Stimulated activated CD8-positive, alpha-beta memory T cell treated with anti-CD3 and anti-CD28 coated beads, Interleukin-4, amount 100 ng/mL, for 4 hours (primary cell): Measurements from ENCODE around the gene TTC8.

ENCODE experiments used
- DNase-seq, 2 donors: peaks; one replicate each; pipeline ENCODE4 v3.0.0-alpha.2; 2020; ENCODE audit warnings: low read depth in 2 of 2, low spot score in 1 of 2

TTC8 gene

DNA sequence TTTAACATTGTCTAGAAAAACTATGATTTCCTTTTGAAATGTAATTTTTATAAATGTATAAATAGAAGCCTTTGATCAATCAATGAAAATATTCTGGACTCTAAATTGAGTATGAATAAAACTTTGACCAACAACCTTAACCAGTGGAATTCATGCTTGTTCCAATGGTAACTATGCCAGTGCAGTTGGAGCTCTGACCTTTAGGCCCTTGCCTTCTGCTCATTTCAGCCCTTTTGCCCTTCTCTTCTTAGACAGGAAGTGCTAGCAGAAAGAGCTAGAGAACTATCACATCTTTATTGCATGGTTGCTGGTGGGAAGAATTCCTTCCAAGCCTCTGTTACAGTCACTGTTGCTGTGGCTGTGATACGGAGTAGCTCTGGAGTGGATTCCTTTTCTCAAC is 39.7 kb downstream of the TTC8 start:
- DNase-seq = no peak

GRCh38 chr14:88866305-88866704 is 41.9 kb downstream of the TTC8 start:
- no peak for DNase-seq

DNA sequence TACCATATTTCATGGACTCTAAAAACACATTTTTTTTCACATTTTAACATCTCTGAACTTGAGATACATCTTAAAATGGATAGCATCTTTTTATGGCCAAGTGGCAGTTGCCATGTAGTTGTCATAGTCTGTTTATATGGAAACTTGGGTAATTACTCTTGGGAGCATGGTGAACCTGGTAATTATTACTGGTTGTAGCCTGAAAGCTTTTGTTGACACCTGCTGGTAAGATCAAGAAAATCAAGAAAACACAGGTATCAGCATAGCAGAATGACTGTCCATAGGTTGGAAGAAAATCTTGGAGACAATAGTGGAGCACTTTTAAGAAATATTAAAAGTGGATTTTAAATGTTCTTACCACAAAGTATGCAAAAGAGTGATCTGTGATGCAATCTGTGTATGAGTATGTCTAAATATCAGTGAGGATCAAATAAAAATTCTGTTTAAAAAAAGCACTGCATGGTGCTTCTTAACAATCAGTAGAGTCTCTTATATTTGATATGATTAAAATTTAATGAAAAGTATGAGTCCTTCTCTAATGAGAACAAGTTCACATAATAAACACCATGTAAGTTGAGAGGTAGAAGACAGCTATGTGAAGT is 44.2 kb downstream of the TTC8 start:
- no peak for DNase-seq

DNA sequence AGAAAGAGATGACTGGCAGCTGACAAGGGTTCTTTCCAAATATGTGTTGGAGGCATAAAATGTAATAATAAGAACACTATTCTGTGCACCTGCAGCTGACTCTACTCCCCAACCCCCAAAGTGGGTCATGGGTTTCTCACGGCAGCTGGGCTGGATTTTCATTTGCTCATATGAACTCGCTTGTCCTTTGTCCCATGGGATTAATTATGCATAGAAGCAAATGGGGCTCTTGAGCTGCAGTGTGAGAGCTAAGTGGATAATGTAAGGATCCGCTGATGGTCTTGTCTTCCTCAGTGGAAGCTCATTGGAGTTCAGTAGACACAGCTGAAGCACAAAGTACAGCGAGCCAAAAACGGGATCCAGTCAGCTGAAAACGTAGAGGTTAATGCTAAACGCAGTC is 46.3 kb downstream of the TTC8 start:
- no peak for DNase-seq

- no peak for DNase-seq
Observed at GRCh38 chr14:88871429-88871828, 47.0 kb downstream of the TTC8 start.

DNA sequence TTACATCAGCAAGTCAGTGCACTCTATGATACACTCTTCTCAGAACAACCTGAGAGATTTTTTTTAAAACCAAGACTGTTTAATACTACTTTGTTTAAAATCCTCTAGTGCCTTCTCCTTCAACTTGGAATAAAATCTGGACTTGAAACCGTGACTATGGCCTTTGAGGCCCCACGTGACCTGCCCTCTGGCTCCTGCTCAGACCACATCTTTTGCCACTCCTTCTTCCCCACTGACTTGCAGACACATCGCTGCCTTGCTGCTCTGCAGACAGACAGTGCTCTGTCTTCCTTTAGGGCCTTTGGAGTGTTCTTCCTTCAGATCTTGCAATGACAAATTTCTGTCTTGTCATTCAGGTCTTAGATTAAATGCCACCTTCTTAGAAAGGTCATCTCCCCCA is 48.5 kb downstream of the TTC8 start:
- no peak for DNase-seq

DNA sequence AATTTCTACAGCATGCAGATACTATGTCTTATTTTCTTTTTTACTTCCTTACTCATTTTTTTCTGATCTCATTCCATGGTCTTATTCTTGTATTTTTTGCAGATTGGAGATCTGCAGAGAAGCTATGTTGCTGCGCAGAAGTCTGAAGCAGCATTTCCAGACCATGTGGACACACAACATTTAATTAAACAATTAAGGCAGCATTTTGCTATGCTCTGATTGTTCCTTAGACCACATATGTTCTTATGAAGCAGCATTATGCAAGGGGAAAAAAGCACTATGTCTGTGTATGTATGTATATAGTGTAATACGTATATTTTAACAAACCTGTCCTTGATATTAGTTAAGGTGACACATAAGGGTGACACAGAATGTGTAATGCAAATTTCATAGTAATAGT is 52.7 kb downstream of the TTC8 start:
- no peak for DNase-seq

GRCh38 chr14:88879022-88879421 is 54.6 kb downstream of the TTC8 start:
- no peak for DNase-seq

- no peak for DNase-seq
Observed at GRCh38 chr14:88882236-88882635, 57.8 kb downstream of the TTC8 start.

- no peak for DNase-seq
Observed at GRCh38 chr14:88895116-88895515, 70.7 kb downstream of the TTC8 start.

- no peak for DNase-seq
Observed at GRCh38 chr14:88901189-88901588, 76.7 kb downstream of the TTC8 start.

- DNase-seq = no peak
Observed at GRCh38 chr14:88901991-88902390, 77.5 kb downstream of the TTC8 start.

- no peak for DNase-seq
Observed at GRCh38 chr14:88902850-88903249, 78.4 kb downstream of the TTC8 start.

DNA sequence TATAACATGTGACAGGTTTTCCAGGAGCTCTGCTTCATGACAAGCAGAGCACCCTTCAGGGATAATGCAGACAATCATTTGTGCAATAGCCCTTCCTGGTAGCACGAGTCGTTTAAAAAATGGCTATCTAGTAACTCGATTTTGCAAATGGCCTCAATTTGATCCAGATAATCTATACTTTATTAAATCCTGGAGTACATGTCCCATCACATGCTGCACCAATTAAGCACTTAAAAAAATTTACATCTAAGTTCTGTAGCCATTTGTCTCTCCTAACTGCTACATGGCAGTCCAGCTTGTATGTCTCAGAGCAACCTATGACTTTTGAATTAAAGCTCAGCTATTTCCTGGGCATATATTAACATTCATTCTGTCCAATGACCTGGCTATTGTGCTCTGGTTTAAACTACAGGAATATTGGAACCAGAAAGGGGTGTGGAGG is 79.8 kb downstream of the TTC8 start:
- DNase-seq = no peak

DNA sequence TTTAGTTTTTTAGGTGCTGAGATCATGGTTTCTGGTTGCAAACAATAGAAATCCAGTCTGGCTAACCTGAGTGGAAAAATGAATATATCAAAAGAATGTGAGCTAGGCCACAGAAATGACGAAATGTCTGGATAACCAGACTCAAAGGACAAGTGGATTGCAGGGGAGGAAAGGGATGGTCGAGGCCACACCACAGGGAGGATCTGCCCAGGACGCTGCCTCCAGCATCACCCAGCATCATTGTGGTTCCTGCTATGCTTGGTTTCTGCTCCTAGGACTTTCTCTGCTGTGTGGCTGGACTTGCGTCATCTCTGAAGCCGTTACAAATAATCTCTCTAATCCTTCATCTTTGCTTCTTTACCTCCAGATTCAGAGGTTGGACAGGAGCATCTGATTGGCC is 80.4 kb downstream of the TTC8 start:
- DNase-seq = no peak

DNA sequence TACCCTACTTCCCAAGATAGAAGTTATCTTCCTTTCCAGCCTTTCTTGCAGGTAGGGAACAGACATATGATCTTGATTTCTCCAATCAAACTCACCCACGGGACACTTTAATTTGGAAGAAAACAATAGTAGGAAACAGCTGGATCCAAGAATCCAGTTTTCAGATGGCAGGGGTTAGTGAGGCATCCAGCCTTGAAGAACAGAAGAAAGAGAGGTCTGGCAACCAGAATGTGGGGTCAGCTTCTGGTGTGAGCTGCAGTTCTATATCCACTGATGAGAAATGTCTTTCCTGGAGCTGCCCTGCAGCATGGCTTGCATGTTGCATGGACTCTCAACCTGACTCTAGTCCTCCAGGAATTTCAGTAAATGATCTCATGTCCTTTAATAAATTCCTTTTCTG is 83.8 kb downstream of the TTC8 start:
- DNase-seq = no peak

DNA sequence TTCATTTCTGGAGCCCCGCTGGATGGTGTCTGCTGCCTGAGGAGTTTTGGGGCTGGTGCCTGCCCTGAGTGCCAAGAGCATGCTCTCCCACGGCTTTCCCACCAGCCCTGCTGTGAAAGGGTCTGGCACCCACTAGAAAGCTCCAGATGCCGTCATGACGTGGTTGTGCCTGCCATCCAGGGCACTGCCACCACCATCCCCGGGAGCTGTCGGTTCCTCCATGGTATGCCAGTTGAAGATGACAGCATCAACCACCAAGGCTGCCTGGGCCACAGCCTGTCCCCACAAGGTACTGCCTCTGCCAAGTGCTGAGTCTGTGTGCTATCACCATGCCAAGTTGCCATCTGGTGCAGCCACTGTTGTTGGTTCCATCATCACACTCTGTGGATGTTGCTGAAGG is 85.9 kb downstream of the TTC8 start:
- DNase-seq = no peak

- no peak for DNase-seq
Observed at GRCh38 chr14:88911809-88912208, 87.4 kb downstream of the TTC8 start.

GRCh38 chr14:88914956-88915355 is 90.5 kb downstream of the TTC8 start:
- DNase-seq = no peak

DNA sequence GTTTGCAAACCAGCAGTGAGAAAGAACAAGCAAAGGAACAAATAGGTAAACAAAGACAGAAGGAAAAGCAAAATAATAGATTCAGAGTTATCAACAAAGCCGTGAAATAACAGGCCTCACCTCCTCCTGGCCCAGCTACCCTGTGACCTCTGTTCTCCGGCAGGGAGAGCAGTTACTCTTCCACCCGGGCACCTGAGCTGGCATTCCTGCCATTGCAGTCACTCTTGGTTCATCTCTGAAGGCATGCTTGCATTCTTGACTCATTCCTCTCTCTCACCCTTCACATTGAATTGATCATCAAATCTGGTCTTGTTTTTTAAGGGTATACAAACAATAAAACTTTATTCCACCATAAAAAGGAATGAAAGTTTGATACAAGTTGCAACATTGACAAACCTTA is 95.1 kb downstream of the TTC8 start:
- DNase-seq = no peak
